ENCODE measurements around the gene PIGK. TPM values are rescaled to one million over a fixed set of nuclear protein-coding genes. Genes with fewer than 3 reads are reported as not detected.
"Not testable (repeated sequence)": the region's sequence is repeated elsewhere in the genome, so short reads cannot be mapped to it uniquely, and the experiment has no call there.

The PIGK gene
- total RNA-seq, 2 experiments from 2014 or later = 21.3 to 21.7 TPM

GRCh38 chr1:77227381-77227780 is 8.2 kb upstream of the PIGK start:
- Mint-ChIP-seq H3K9me3 (no peaks in the 10 kb centered on the region), H3K27me3 (no peaks in the 10 kb centered on the region), H3K4me3 (no peak overlapping the region), H3K36me3 (ENCODE audit: low read depth) (peaks cover 6% of the 10 kb centered on the region), H3K27ac (no peak overlapping the region), H3K4me1 (no peaks in the 10 kb centered on the region)
- POLR2A ChIA-PET = no interaction called here
- no peak for DNase-seq
- CTCF ChIA-PET = no interaction called here

- peaks cover 24% of the 10 kb centered on the region for H3K4me1 Mint-ChIP-seq
- ChIA-PET POLR2A (no interaction called here), CTCF (no interaction called here)
- H3K27me3 Mint-ChIP-seq = no peaks in the 10 kb centered on the region
- peaks cover 21% of the 10 kb centered on the region for H3K36me3 Mint-ChIP-seq (ENCODE audit: low read depth)
- H3K9me3 Mint-ChIP-seq = no peaks in the 10 kb centered on the region
- H3K4me3 Mint-ChIP-seq = no peak overlapping the region
- no peak overlapping the region for H3K27ac Mint-ChIP-seq
- no peak for DNase-seq
Observed at GRCh38 chr1:77222496-77222895, 3.3 kb upstream of the PIGK start.

- Mint-ChIP-seq H3K4me3 (no peak overlapping the region), H3K36me3 (ENCODE audit: low read depth) (peaks cover 21% of the 10 kb centered on the region), H3K27ac (no peak overlapping the region), H3K9me3 (no peaks in the 10 kb centered on the region), H3K27me3 (no peaks in the 10 kb centered on the region), H3K4me1 (peaks cover 30% of the 10 kb centered on the region)
- ChIA-PET CTCF (no interaction called here), POLR2A (no interaction called here)
- no peak for DNase-seq
Observed at GRCh38 chr1:77220687-77221463, 1.6 kb upstream of the PIGK start.

GRCh38 chr1:77218477-77219165 is 609 bp downstream of the PIGK start:
- H3K27me3 Mint-ChIP-seq = no peaks in the 10 kb centered on the region
- H3K27ac Mint-ChIP-seq = peak overlapping the region; percentile 84
- ChIA-PET POLR2A (no interaction called here), CTCF (interaction anchor here (0.9 kb wide), 1 partner anchor 317 kb away, joined by 3 read pairs; no protein-coding TSS in a partner anchor)
- no peaks in the 10 kb centered on the region for H3K9me3 Mint-ChIP-seq
- H3K36me3 Mint-ChIP-seq (ENCODE audit: low read depth) = peaks cover 21% of the 10 kb centered on the region
- H3K4me3 Mint-ChIP-seq = peak overlapping the region; percentile 89
- DNase-seq = no peak
- peaks cover 39% of the 10 kb centered on the region for H3K4me1 Mint-ChIP-seq

GRCh38 chr1:77204043-77204442 is 15.2 kb downstream of the PIGK start:
- H3K9me3 Mint-ChIP-seq, H3K27ac Mint-ChIP-seq, H3K27me3 Mint-ChIP-seq, H3K4me3 Mint-ChIP-seq, H3K4me1 Mint-ChIP-seq, CTCF ChIA-PET, POLR2A ChIA-PET, DNase-seq: not testable (repeated sequence)
- H3K36me3 Mint-ChIP-seq (ENCODE audit: low read depth) = peaks cover 18% of the 10 kb centered on the region

- CTCF ChIA-PET = no interaction called here
Observed at GRCh38 chr1:77202751-77203150, 16.5 kb downstream of the PIGK start.

GRCh38 chr1:77200806-77201205 is 18.4 kb downstream of the PIGK start:
- Mint-ChIP-seq H3K27me3 (no peaks in the 10 kb centered on the region), H3K4me1 (peaks cover 4% of the 10 kb centered on the region), H3K27ac (no peak overlapping the region), H3K9me3 (peaks cover 6% of the 10 kb centered on the region), H3K36me3 (ENCODE audit: low read depth) (peaks cover 17% of the 10 kb centered on the region), H3K4me3 (no peak overlapping the region)
- DNase-seq = no peak
- ChIA-PET CTCF (no interaction called here), POLR2A (no interaction called here)

More at GRCh38 chr1:77202751-77203150, 16.5 kb downstream of the PIGK start:
- no peaks in the 10 kb centered on the region for H3K4me1 Mint-ChIP-seq
- H3K27me3 Mint-ChIP-seq = no peaks in the 10 kb centered on the region
- peaks cover 18% of the 10 kb centered on the region for H3K36me3 Mint-ChIP-seq (ENCODE audit: low read depth)
- no peak overlapping the region for H3K4me3 Mint-ChIP-seq
- DNase-seq = no peak
- H3K9me3 Mint-ChIP-seq = peaks cover 4% of the 10 kb centered on the region
- POLR2A ChIA-PET = no interaction called here
- no peak overlapping the region for H3K27ac Mint-ChIP-seq

GRCh38 chr1:77200293-77200692 is 18.9 kb downstream of the PIGK start:
- no peak for DNase-seq
- no peaks in the 10 kb centered on the region for H3K27me3 Mint-ChIP-seq
- ChIA-PET POLR2A (no interaction called here), CTCF (no interaction called here)
- peaks cover 12% of the 10 kb centered on the region for H3K36me3 Mint-ChIP-seq (ENCODE audit: low read depth)
- H3K9me3 Mint-ChIP-seq = peaks cover 6% of the 10 kb centered on the region
- H3K27ac Mint-ChIP-seq = no peak overlapping the region
- no peak overlapping the region for H3K4me3 Mint-ChIP-seq
- peaks cover 4% of the 10 kb centered on the region for H3K4me1 Mint-ChIP-seq

GRCh38 chr1:77197351-77197750 is 21.9 kb downstream of the PIGK start:
- H3K4me1 Mint-ChIP-seq = peaks cover 8% of the 10 kb centered on the region
- H3K27me3 Mint-ChIP-seq = no peaks in the 10 kb centered on the region
- DNase-seq = no peak
- ChIA-PET CTCF (no interaction called here), POLR2A (no interaction called here)
- no peak overlapping the region for H3K27ac Mint-ChIP-seq
- peaks cover 3% of the 10 kb centered on the region for H3K36me3 Mint-ChIP-seq (ENCODE audit: low read depth)
- H3K4me3 Mint-ChIP-seq = no peak overlapping the region
- H3K9me3 Mint-ChIP-seq = peaks cover 2% of the 10 kb centered on the region

- POLR2A ChIA-PET = no interaction called here
- CTCF ChIA-PET = no interaction called here
- no peaks in the 10 kb centered on the region for H3K27me3 Mint-ChIP-seq
- DNase-seq = no peak
- peaks cover 7% of the 10 kb centered on the region for H3K36me3 Mint-ChIP-seq (ENCODE audit: low read depth)
- peaks cover 11% of the 10 kb centered on the region for H3K4me1 Mint-ChIP-seq
- no peak overlapping the region for H3K27ac Mint-ChIP-seq
- H3K9me3 Mint-ChIP-seq = peaks cover 2% of the 10 kb centered on the region
- H3K4me3 Mint-ChIP-seq = no peak overlapping the region
Observed at GRCh38 chr1:77193951-77194350, 25.3 kb downstream of the PIGK start.

GRCh38 chr1:77188770-77189169 is 30.5 kb downstream of the PIGK start:
- Mint-ChIP-seq H3K36me3 (ENCODE audit: low read depth) (peaks cover 24% of the 10 kb centered on the region), H3K9me3 (peaks cover 4% of the 10 kb centered on the region), H3K27me3 (no peaks in the 10 kb centered on the region), H3K27ac (no peak overlapping the region), H3K4me1 (peaks cover 8% of the 10 kb centered on the region), H3K4me3 (no peak overlapping the region)
- ChIA-PET POLR2A (interaction anchor here (1.0 kb wide), 1 partner anchor 13 kb away, joined by 3 read pairs; no protein-coding TSS in a partner anchor), CTCF (no interaction called here)
- no peak for DNase-seq

- H3K27ac Mint-ChIP-seq, H3K4me3 Mint-ChIP-seq, H3K9me3 Mint-ChIP-seq, H3K4me1 Mint-ChIP-seq, H3K27me3 Mint-ChIP-seq, POLR2A ChIA-PET, DNase-seq, CTCF ChIA-PET: not testable (repeated sequence)
- H3K36me3 Mint-ChIP-seq (ENCODE audit: low read depth) = peaks cover 24% of the 10 kb centered on the region
Observed at GRCh38 chr1:77186907-77187306, 32.3 kb downstream of the PIGK start.

GRCh38 chr1:77182083-77182482 is 37.1 kb downstream of the PIGK start:
- H3K27me3 Mint-ChIP-seq = no peaks in the 10 kb centered on the region
- no peak overlapping the region for H3K4me3 Mint-ChIP-seq
- H3K36me3 Mint-ChIP-seq (ENCODE audit: low read depth) = peaks cover 13% of the 10 kb centered on the region
- ChIA-PET CTCF (no interaction called here), POLR2A (no interaction called here)
- no peak overlapping the region for H3K27ac Mint-ChIP-seq
- peaks cover 8% of the 10 kb centered on the region for H3K9me3 Mint-ChIP-seq
- DNase-seq = no peak
- no peaks in the 10 kb centered on the region for H3K4me1 Mint-ChIP-seq

GRCh38 chr1:77179632-77180031 is 39.6 kb downstream of the PIGK start:
- Mint-ChIP-seq H3K4me3 (no peak overlapping the region), H3K27ac (no peak overlapping the region), H3K4me1 (no peaks in the 10 kb centered on the region), H3K9me3 (peaks cover 19% of the 10 kb centered on the region), H3K27me3 (no peaks in the 10 kb centered on the region), H3K36me3 (ENCODE audit: low read depth) (peaks cover 9% of the 10 kb centered on the region)
- ChIA-PET POLR2A (no interaction called here), CTCF (no interaction called here)
- no peak for DNase-seq

All from activated CD4-positive, alpha-beta memory T cell treated with anti-CD3 and anti-CD28 coated beads, Interleukin-2, amount 10 ng/mL, durations not matched to agents 7 days and 5 days (primary cell).